Measurements from ENCODE around the gene KLK1.

KLK1 gene

DNA sequence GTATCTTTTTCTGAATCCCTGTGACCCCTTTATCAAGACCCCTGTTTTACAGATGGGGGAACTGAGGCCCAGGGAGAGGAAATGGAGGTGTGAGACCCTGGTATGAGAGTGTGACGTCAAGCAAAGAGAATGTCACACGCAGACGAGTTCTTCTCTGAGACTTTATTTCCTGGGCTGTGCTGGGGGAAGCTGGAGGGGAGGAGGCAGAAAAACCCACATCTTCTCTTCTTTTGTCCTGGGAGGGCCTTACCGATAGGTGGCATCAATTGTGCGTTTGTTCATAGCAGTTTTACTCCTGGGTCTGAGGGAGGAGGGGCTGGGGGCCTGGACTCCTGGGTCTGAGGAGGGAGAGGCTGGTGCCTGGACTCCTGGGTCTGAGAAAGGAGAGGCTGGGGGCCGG, 14.7 kb upstream of the KLK1 start:
- peak; percentile 77 for DNase-seq (ENCODE audit: low read depth, low spot score)
- no peak overlapping the region for H3K4me3 ChIP-seq (ENCODE audit: low read length)

DNA sequence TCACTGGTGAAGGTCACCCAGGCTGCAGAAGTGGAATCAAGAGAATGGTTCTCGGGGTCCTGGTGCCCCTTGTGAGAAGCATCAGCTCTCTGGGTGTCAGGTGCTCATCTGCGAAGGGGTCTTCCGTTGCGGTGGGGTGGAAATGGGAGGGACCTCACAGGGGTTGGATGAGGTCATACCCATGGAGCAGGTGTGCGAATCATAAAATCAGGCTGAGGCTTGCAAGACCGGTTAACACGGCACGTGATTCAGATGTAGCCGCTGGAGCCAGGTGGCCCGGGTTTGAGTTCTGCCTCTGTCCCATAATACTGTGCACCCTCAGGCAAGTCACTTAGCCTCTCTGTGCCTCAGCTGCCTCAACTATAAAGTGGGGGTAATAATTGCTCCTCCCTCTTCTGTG, 13.7 kb upstream of the KLK1 start:
- H3K4me3 ChIP-seq (ENCODE audit: low read length): no peak overlapping the region

DNA sequence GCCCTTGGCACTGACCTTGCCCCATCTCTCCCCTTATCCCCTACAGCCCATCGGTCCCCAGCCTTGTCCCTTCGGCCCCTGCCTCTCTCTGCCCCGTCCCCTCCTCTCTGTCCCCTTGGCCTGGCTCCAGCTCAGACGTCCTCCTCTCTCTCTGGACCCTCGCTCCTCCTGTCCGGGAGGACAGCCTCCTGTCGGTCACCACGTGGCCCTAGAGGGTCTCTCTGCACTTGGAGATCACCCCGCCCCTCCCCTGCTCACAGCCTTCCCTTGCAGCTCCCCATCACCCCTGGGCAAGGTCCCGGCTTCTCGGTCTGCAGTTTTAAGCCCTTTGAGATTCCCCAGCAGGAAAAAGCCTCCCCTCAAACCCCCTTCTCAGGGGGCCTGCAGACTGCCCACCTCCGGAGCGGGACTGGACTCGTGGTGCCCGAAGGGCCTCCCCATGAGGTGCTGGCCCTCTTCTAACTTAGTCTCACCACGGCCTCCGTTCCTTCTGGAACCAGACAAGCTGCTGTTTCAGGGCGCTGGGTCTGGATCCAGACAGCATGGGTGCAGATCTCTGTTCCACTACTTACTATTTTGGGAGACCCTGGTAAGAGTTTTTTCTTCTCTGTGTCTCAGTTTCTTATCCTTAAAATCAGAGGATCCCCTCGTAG, 13.1 kb upstream of the KLK1 start:
- DNase-seq (ENCODE audit: low read depth, low spot score): no peak
- peak overlapping the region; percentile 67; the same call in 1 of the 2 replicates for H3K4me3 ChIP-seq (ENCODE audit: low read length)

More for the DNA sequence above, 13.7 kb upstream of the KLK1 start:
- DNase-seq (ENCODE audit: low read depth, low spot score): peak; percentile 52

DNA sequence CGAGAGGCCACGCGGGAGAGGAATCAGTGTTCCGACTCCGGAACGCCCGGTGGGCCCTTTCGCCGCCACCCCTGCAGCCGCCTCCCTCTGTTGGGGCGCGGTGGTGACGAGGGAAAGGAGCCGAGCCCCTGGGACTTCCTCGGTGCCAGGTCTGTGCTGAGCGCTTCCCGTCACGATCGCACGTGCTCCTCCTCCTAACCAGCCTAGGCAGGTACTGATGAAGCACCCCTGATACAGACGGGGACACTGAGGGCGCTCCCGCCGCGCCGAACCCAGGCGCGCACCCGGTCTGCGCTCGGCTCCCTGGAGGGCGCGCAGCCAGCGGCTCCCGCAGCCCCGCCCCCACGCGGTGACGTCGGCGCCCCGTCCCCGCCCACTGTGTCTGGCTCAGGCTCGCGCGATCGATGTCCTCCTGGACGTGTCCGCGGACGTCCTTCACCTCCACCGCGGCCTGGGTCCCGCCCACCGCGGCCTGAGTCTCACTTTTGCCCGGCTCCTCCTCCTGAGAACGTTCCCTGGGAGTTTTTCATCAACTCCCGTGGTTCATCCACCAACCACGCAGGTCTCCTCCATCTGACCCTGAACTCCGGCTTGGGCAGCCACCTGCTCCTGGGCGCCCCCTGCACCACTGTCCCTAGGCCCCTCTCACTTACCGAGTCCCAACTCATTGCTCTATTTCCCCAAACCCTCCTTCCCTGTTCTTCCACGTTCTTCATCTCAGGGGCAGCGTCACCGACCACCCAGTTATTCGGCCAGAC, 12.4 kb upstream of the KLK1 start:
- peak overlapping the region; percentile 67 for H3K4me3 ChIP-seq (ENCODE audit: low read length)
- peak; percentile 49 for DNase-seq (ENCODE audit: low read depth, low spot score)

DNA sequence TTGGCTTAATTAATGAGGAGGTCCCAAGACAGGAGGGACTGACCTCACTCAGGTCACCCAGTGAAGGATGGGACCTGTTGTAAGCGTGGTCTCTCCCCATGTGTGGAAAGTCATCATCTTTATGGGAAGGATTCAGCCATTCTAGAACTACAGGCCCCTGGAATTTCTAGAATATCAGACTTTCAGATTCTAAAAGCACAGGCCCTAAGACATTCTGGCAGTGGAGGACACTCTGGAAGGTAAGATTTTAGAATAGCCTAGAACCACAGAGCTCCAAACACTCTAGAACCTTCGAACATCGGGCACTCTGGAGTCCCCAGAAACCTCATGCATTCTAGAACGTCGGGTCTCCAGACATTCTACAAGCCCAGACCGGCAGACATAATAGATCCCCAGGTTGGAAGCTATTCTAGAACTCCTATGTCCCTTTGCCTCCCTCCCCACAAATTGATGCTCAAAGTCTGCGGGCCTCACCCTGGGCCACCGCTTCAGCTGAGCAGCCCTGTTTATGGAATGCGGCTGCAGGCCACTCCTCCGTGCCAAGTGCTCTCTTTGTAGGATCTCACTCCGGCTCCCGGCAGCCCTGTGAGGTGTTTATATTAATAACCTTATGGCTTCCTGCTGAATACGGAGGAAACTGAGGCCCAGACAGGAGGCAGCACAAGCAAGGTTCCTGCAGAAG, 11.7 kb upstream of the KLK1 start:
- DNase-seq (ENCODE audit: low read depth, low spot score): no peak
- H3K4me3 ChIP-seq (ENCODE audit: low read length): peak overlapping the region; percentile 67

DNA sequence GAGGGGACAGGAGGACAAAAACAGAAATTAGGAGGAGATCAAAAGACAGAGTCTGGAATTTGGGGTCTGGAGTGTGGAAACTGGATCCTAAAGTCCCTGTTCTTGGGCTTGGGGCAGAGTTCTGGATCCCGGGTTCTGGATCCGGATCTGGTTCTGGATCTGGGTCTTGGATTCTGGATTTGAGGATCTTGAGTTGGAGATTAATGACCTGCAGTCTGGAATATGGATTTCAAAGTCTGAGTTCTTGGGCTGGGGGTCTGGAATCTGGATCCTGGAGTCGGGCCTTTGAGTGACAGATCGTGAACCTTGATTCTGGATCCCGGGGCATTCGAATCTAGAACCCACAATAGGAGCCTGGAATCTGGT, 10.2 kb upstream of the KLK1 start:
- no peak for DNase-seq (ENCODE audit: low read depth, low spot score)
- H3K4me3 ChIP-seq (ENCODE audit: low read length): no peak overlapping the region

DNA sequence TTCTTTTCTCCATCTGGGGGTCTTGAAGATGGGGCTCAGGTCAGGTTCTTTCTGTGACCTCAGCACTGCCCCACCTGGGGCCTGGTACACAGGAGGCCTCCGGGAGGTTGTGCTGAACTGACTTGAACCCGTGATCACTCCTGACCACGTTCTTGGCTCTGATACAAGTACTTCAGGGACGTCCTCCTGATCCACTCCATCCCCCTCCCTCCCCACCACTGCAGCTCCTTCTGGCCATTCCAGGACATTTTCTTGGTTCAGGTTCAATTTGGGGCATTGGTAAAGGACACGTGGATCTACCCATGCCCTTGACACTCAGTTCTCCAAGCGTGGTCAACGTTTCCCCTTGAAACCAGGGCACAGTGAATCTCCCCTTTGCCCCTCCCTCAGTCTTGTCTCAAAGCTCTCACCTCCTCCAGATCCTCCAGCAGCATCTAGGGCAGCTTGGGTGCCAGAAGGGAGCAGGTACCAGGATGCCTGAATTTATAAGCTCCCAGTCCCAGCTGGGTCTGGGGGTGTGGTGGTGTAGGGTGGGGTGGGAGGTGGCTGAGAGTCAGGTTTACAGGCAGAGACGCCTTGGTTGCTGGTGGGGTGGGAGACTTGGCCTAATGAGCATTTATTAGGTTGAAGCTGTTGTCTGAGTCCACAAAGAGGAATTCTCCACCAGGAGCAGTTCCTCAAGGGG, 9.7 kb upstream of the KLK1 start, which contains the start of gene KLK15:
KLK15 (minus strand) TSS at position 458 of the 685 bp plus-strand sequence. CDS start 2,082 bp downstream, outside the sequence.
- no peak within 1 kb of the TSS for H3K4me3 ChIP-seq (ENCODE audit: low read length)
- DNase-seq (ENCODE audit: low read depth, low spot score): no peak

DNA sequence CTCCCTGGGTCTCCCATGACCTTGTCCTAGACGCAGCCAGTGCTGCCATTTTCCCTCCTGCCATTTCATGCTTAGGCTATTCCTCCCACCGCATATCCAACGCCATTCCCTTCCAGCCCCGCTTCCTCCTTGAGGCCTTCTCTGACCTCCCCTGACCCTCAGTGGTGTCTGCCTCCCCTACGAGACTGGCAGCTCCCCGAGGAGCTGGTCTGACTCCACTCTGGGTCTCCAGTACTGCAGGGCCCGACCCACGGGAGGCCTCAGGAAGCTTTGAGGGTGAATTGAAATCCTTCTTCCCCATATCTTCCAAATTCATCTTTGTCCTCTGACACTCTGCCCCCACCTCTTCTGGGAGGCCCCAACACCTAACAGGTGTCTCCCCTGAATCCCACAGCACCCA, 9.1 kb upstream of the KLK1 start:
- no peak for DNase-seq (ENCODE audit: low read depth, low spot score)
- no peak overlapping the region for H3K4me3 ChIP-seq (ENCODE audit: low read length)

DNA sequence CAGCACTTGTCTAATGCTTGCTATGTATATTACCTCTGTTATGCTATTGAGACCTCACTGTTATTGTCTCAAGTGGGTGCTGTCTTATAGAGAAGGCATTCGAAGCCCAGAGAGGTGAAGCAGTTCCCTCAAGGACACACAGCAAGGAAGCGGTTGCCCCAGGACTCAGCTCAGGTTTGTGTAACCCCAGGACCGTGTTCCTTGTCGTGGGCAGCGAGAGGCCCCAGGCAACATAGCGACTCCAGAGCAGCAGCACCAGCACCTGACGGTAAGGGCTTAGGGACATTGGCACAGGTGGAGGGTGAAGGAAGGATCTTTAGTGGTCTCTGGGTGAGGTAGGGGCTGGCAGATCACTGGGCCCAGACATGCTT, 7.4 kb upstream of the KLK1 start:
- DNase-seq (ENCODE audit: low read depth, low spot score): no peak
- no peak overlapping the region for H3K4me3 ChIP-seq (ENCODE audit: low read length)

DNA sequence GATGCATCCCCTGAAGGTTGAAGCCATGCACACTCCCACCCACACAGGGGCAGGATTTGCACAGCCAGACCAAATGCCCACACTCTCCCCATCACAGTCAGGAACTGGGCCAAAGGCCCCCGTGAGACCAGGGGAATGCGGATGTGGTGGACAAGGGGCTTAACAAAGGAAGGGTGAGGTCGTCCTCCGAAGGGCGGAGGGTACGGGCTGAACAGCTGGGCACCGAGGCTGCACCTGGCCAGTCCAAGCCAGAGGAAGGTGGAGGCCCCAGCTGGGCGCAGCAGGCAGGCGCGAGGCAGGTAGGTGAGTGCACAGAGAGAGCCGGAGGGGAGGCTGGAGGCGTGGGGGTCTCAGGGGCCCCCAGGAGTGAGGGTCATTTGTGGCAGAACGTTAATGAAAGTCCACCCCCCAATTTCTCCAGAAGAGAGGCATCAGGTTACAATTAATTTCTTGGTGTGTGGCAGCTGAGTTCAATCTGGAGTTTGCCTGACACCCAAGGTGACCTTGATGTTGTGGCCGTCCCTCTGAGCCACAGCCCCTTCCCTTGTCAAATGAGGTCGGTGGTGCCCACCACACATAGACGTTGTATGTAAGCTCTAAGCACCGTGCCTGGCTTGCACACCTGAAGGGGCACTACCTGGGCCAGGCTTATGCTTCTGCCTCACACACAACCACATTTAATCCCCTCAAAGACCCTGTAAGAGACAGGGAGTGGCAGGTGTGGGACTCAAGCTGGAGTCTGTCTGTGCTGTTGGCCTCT, 6.9 kb upstream of the KLK1 start:
- DNase-seq (ENCODE audit: low read depth, low spot score): no peak
- no peak overlapping the region for H3K4me3 ChIP-seq (ENCODE audit: low read length)

DNA sequence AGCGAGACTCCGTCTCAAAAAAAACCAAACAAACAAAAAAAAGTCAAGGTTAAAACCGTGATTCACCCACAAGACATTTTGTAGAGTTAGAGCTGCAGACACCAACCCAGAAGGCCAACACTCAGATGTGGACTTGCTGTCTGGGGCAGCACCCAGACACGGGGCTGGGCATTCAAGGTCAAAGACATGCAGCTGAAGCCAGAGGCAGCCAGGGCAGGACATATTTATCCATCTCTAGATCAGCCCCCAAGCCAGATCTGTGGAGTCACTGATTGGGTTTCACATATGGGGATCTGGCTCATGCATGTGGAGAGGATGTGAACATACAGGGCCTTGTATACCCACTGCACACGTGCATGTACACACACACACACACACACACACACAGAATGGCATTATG, 6.2 kb upstream of the KLK1 start:
- H3K4me3 ChIP-seq (ENCODE audit: low read length): no peak overlapping the region
- no peak for DNase-seq (ENCODE audit: low read depth, low spot score)

DNA sequence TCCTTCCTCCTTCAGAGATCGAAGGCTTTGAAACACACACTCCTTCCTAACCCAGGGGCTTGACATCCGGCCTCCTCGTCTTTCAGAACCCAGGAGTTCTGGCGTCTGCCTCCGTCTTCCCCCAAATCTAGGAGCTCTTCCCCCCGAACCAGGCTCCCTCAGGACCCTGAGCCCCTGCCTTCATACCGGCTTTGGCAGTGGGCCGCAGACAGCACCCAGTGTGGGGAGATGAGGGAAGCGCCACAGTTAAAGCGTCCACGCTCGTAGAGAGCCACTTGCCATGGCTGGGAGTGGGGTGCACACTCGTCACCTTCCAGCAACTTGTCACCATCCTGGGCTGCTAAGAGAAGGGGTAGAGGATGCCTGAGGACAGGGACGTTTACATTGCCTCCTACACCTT, 3.9 kb upstream of the KLK1 start:
- DNase-seq (ENCODE audit: low read depth, low spot score): no peak
- no peak overlapping the region for H3K4me3 ChIP-seq (ENCODE audit: low read length)

DNA sequence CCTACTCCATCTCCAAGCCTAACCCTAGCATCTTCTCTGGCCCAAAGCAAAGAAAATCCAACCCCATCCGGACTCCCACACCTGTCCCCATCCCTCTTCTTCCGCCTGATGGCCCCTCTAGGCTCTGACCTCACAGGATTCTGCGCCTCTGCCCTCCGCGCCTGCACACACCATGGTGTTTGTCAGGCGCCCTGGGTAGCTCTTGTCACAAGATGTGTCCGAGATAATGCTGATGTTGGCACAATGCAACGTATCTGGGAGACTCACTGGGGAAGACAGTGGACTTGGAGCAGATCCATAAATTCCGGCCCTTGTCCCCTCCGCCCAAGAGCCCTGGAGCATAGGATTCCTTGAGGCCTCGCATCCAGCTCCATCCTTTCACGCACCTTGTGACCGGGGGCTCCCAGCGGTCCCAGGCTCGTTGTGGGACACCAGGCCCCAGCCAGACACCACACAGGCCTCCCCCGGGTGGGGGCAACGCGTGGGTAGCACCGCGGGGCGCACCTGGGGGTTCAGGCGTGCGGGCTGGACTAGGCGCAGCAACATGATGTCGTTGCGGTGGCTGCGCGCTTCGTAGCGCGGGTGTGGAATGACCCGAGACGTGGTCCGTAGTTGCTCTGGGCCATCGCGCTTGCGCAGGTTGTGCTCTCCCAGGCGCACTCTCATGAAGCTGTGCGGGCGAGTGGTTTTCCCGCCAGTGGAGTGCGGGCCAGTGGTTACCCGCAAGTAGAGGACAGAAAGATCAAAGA, 3.1 kb upstream of the KLK1 start:
- no peak for DNase-seq (ENCODE audit: low read depth, low spot score)
- no peak overlapping the region for H3K4me3 ChIP-seq (ENCODE audit: low read length)

DNA sequence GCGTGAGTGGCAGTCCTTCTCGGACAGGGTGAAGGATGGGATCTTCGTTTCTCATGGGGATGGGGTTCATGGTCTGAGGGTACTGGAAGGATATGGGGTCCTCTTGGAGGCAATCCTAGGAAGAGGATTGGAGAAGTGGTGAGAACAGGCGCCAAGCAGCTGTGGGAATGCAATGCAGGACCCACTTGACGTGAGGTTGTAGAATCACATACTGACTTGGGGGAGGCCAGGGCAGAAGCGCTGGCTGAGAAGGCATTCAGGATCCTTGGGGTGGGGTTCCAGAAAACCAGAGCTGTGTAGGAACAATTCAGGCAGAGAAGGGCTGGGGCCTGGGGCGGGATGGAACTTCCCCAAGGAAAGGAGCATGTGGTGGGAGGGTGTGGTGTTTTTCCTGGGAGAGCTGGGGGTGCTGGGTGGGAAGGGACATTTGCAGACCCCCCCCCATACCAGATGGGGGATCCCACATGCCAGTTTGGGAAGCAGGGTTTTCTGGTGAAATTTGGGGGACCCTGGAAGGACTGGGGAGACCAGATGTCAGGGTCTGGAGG, 852 bp downstream of the KLK1 start:
- no peak for DNase-seq (ENCODE audit: low read depth, low spot score)
- no peak overlapping the region for H3K4me3 ChIP-seq (ENCODE audit: low read length)

DNA sequence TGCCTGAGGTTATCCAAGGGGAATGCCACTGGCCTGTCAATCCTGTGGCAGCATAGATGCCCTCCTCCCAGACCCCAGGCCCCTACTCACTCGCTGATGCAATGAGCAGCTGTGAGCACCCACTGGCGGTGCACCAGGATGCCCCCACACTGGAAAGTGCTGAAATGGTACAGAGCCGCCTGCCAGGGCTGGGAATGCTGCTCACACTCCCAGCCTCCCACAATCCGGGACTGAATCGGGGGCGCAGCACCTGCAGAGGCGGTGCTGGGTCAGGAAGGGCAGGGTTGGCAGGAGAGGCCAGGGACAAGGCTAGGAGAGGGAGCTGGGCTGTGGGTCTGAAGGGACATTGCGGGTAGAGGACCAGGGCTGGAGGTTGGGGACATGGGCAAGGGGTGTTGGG, 2.0 kb downstream of the KLK1 start:
- no peak overlapping the region for H3K4me3 ChIP-seq (ENCODE audit: low read length)
- DNase-seq (ENCODE audit: low read depth, low spot score): no peak

DNA sequence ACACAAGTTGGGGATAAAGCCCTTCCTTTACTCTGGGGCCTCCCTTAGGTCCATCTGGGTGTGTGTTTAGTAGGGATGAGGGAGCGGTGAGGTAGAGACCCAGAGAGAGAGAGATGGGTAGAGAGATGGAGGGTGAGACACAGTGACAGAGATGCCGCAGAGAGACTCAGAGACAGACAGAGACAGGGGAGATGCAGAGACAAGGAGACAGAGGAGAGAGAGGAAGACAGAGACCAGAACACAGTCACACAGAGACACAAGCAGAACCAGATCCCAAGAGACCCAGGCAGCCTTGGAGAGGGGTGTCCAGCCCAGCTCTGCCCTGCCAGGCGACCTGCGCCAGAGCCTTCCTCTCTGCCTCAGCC, 2.4 kb downstream of the KLK1 start:
- DNase-seq (ENCODE audit: low read depth, low spot score): no peak
- no peak overlapping the region for H3K4me3 ChIP-seq (ENCODE audit: low read length)

DNA sequence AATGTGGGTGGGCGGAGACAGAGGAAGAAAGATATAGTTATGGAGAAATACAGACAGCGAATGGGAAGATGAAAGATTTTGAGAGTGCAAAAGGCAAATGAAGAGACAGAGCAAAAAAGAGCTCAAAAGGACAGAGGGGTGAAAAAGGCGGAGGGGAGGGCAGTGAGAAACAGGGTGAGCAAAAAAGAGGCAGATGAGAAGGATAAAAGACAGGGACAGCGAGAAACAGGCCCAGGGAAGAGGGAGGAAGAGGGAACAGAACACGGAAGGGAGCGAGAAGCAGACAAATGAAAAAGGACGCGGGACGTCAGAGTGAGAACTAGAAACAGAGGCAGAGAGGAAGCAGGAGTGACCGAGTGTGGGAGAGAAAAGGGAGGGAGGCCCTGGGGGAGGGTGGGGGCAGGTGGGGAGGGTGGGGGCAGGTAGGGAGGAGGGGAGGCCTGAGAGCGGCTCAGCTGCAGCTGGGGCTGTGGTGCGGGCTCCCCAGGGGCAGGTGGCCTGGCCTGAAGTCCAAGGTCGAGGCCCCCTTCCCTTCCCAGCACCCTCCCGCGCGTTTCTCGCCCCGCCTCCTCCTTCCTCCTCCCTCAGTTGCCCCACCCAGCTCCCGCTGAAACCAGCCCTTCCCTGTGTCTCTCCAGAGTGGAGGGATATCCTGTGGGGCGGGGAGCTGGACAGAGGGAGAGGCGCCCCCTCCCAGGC, 2.9 kb downstream of the KLK1 start:
- H3K4me3 ChIP-seq (ENCODE audit: low read length): peak overlapping the region; percentile 29
- no peak for DNase-seq (ENCODE audit: low read depth, low spot score)

DNA sequence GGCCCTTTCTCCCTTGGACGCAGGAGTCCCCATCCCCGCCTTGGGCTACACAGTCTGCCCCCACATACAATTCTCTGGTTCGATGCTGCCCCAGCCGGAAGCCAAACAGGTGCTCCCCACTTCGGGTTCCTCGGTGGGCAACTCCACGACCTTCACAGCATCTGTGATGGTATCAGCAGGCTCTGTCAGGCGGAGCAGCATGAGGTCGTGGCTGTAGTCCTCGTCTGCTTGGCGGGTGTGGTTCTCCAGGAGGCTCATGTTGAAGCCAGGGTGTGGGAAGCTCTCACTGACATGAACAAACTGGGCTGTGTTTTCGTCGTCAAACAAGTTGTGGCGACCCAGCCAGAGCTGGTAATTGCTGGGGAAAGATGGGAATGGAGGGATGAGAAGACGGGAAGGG, 3.5 kb downstream of the KLK1 start:
- H3K4me3 ChIP-seq (ENCODE audit: low read length): no peak overlapping the region
- no peak for DNase-seq (ENCODE audit: low read depth, low spot score)
